Keratinocyte (primary cell): ENCODE measurements around the gene MUC6. TPM values are rescaled to one million over a fixed set of nuclear protein-coding genes. Genes with fewer than 3 reads are reported as not detected.

ENCODE experiments used
- DNase-seq: peaks from one replicate; pipeline ENCODE4 v3.0.0-alpha.2; 2011; ENCODE audit warnings: low read depth, missing footprints, low spot score
- FAIRE-seq: peaks from 2 replicates; lab custom pipeline; 2011; peaks lifted over from hg19 to GRCh38; lab: Jason Lieb, UNC
- H2AFZ ChIP-seq: 2 replicates; pipeline ENCODE4 v1.6.0; 2012; ENCODE audit warnings: low read length, control low read depth, inconsistent platforms; ENCODE audit not compliant: control insufficient read depth
- H3K27ac ChIP-seq: 2 replicates; pipeline ENCODE4 v1.5.1; 2011; ENCODE audit warnings: low read length; ENCODE audit not compliant: control insufficient read depth, insufficient read depth
- H3K27me3 ChIP-seq: 3 replicates; pipeline ENCODE4 v1.6.0; 2011; ENCODE audit warnings: low read length; ENCODE audit not compliant: control insufficient read depth, insufficient read depth; ENCODE audit errors: extremely low read depth
- H3K36me3 ChIP-seq, 2 experiments: 2 replicates in 1 of 2; 3 replicates in 1 of 2; pipeline ENCODE4 v1.5.1; 2011; ENCODE audit warnings: low read length in 2 of 2, mild to moderate bottlenecking in 1 of 2; ENCODE audit not compliant: control insufficient read depth in 2 of 2, insufficient read depth in 2 of 2; ENCODE audit errors: extremely low read depth in 1 of 2
- H3K4me1 ChIP-seq: 3 replicates; pipeline ENCODE4 v1.5.1; 2011; ENCODE audit warnings: low read length; ENCODE audit not compliant: control insufficient read depth, insufficient read depth; ENCODE audit errors: extremely low read depth
- H3K4me2 ChIP-seq: 3 replicates; pipeline ENCODE4 v1.6.0; 2011; ENCODE audit warnings: low read depth, low read length; ENCODE audit not compliant: control insufficient read depth, insufficient read depth; ENCODE audit errors: extremely low read depth
- H3K4me3 ChIP-seq, 3 experiments: fragments of 200-600 bp in 1 of 3; sonication (generic) in 1 of 3; 2 replicates in 2 of 3; 3 replicates in 1 of 3; pipeline ENCODE4 v1.5.1; 2011 to 2016; ENCODE audit warnings: low read length in 3 of 3, mild to moderate bottlenecking in 3 of 3, control low read depth in 2 of 3, inconsistent platforms in 1 of 3, low read depth in 1 of 3, mixed read lengths in 1 of 3, mixed run types in 1 of 3, moderate library complexity in 1 of 3; ENCODE audit not compliant: control insufficient read depth in 2 of 3, insufficient read depth in 2 of 3; ENCODE audit errors: extremely low read depth in 1 of 3
- H3K79me2 ChIP-seq: 2 replicates; pipeline ENCODE4 v1.6.0; 2012; ENCODE audit warnings: low read length; ENCODE audit not compliant: control insufficient read depth, insufficient read depth
- H3K9ac ChIP-seq: 3 replicates; pipeline ENCODE4 v1.6.0; 2011; ENCODE audit warnings: low read length; ENCODE audit not compliant: control insufficient read depth, insufficient read depth; ENCODE audit errors: extremely low read depth
- H3K9me1 ChIP-seq: 3 replicates; pipeline ENCODE4 v1.6.0; 2011; ENCODE audit warnings: low read length; ENCODE audit not compliant: control insufficient read depth, insufficient read depth; ENCODE audit errors: extremely low read depth
- H3K9me3 ChIP-seq: 2 replicates; pipeline ENCODE4 v1.5.1; 2012; ENCODE audit warnings: low read depth, low read length; ENCODE audit not compliant: control insufficient read depth
- H4K20me1 ChIP-seq: 3 replicates; pipeline ENCODE4 v1.6.0; 2011; ENCODE audit warnings: low read length; ENCODE audit not compliant: control insufficient read depth, insufficient read depth; ENCODE audit errors: extremely low read depth
- EZH2 ChIP-seq: IDR thresholded peaks from one replicate; pipeline ENCODE4 v1.6.1; 2012; ENCODE audit warnings: inconsistent platforms, mild to moderate bottlenecking, low read length, moderate library complexity
- dilution Hi-C: fragments of 300-500 bp; cut with MboI; formaldehyde crosslinking; loops from one replicate; pipeline ENCODE4 v1.7.0; 2020; ENCODE audit warnings: low sequenced_read_pairs; ENCODE audit not compliant: extremely low pct_ligation_motif_present
- polyA plus RNA-seq, 5 experiments: library from polyadenylated mRNA; depleted of rRNA in 3 of 5; stranded (reverse) in 3 of 5; stranded (forward) in 1 of 5; unstranded in 1 of 5; fragments of >200 nt; gene quantifications; 1 replicate in 1 of 5; 2 replicates in 3 of 5; 3 replicates in 1 of 5; pipeline versions ENCODE4 v1.2.1 to v1.2.3, GENCODE V29; 2011 to 2012; ENCODE audit warnings: missing spikeins in 2 of 5, low read depth in 1 of 5, low replicate concordance in 1 of 5
- TF ChIP-seq, protein P1 (sequence below), 3 experiments: IDR thresholded peaks in 1 of 3; conservative IDR thresholded peaks in 1 of 3; optimal IDR thresholded peaks in 1 of 3; 2 replicates in 2 of 3; 3 replicates in 1 of 3; pipeline versions ENCODE3 to v1.5.1; 2011; ENCODE audit warnings: low read length in 3 of 3, mild to moderate bottlenecking in 3 of 3, moderate library complexity in 2 of 3, control low read depth in 1 of 3, inconsistent platforms in 1 of 3; ENCODE audit not compliant: insufficient read depth in 2 of 3; ENCODE audit errors: extremely low read depth in 1 of 3

Gene MUC6
- polyA plus RNA-seq, 1 donor (not counting 4 experiments of a cell fraction or from before 2014, with no cell fraction given): not detected

- DNase-seq (no peak), FAIRE-seq (no peak)
- Histone ChIP-seq H3K9ac (no peak overlapping the region), H4K20me1 (no peaks in the 10 kb centered on the region), H3K27ac (no peak overlapping the region), H3K4me1 (no peaks in the 10 kb centered on the region), H3K4me3 (no peak overlapping the region), H3K4me2 (no peak overlapping the region), H3K36me3 (peaks cover 21 to 31% of the 10 kb centered on the region in 2 experiments), H3K9me1 (no peaks in the 10 kb centered on the region), H3K27me3 (no peaks in the 10 kb centered on the region), H3K79me2 (peaks cover 1% of the 10 kb centered on the region), H2AFZ (no peak overlapping the region), H3K9me3 (no peaks in the 10 kb centered on the region)
- TF ChIP-seq, protein P1, sequence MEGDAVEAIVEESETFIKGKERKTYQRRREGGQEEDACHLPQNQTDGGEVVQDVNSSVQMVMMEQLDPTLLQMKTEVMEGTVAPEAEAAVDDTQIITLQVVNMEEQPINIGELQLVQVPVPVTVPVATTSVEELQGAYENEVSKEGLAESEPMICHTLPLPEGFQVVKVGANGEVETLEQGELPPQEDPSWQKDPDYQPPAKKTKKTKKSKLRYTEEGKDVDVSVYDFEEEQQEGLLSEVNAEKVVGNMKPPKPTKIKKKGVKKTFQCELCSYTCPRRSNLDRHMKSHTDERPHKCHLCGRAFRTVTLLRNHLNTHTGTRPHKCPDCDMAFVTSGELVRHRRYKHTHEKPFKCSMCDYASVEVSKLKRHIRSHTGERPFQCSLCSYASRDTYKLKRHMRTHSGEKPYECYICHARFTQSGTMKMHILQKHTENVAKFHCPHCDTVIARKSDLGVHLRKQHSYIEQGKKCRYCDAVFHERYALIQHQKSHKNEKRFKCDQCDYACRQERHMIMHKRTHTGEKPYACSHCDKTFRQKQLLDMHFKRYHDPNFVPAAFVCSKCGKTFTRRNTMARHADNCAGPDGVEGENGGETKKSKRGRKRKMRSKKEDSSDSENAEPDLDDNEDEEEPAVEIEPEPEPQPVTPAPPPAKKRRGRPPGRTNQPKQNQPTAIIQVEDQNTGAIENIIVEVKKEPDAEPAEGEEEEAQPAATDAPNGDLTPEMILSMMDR (optimal IDR thresholded peaks at IDR 0.05 in 1 of 3, IDR thresholded peaks at IDR 0.05 in 1 of 3, conservative IDR thresholded peaks at IDR 0.05 in 1 of 3; ENCODE audit: extremely low read depth in 1 of 3, insufficient read depth in 2 of 3, low read length in 3 of 3): no peak
- dilution Hi-C loops: no loop called here
Observed at GRCh38 chr11:985406-985805, 51.1 kb downstream of the MUC6 start.

DNA sequence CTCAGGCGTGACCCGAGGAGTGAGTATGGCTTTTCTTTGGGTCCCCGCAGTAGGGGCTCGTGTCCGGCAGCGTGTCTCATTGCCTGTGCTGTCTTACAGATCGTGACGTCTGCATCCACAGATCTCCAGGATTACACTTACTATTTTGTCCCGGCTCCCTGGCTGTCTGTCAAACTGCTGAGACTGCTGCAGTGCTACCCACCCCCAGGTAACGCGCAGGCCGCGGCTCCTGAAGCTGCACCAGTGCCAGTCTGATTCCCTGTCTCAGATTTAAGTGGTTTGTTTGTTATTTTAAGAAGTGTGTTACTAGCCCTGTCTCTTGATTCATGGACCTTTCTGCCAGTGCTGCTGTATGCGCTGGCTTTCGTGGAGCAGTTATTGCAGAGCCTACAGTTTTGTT is 52.0 kb downstream of the MUC6 start:
- H3K27me3 ChIP-seq: no peaks in the 10 kb centered on the region
- no peak overlapping the region for H2AFZ ChIP-seq
- H3K9me3 ChIP-seq: no peaks in the 10 kb centered on the region
- no peaks in the 10 kb centered on the region for H3K4me1 ChIP-seq
- H3K4me3 ChIP-seq: no peak overlapping the region
- TF ChIP-seq EZH2: no peak
- TF ChIP-seq, protein P1 (optimal IDR thresholded peaks at IDR 0.05 in 1 of 3, IDR thresholded peaks at IDR 0.05 in 1 of 3, conservative IDR thresholded peaks at IDR 0.05 in 1 of 3; ENCODE audit: extremely low read depth in 1 of 3, insufficient read depth in 2 of 3, low read length in 3 of 3): no peak
- H3K4me2 ChIP-seq: no peak overlapping the region
- no peaks in the 10 kb centered on the region for H3K9me1 ChIP-seq
- no peak overlapping the region for H3K27ac ChIP-seq
- peaks cover 19 to 29% of the 10 kb centered on the region in 2 experiments for H3K36me3 ChIP-seq
- FAIRE-seq (no peak), DNase-seq (no peak)
- H3K79me2 ChIP-seq: no peaks in the 10 kb centered on the region
- dilution Hi-C loops: no loop called here
- H4K20me1 ChIP-seq: no peaks in the 10 kb centered on the region
- no peak overlapping the region for H3K9ac ChIP-seq
